Measurements from ENCODE around the gene IL3. TPM values are rescaled to one million over a fixed set of nuclear protein-coding genes. Genes with fewer than 3 reads are reported as not detected.
A peak's percentile ranks its signal among the peaks of the same experiment; 100 is the strongest.

The IL3 gene
- total RNA-seq, 2 experiments from 2014 or later = 0.47 to 1.5 TPM

DNA sequence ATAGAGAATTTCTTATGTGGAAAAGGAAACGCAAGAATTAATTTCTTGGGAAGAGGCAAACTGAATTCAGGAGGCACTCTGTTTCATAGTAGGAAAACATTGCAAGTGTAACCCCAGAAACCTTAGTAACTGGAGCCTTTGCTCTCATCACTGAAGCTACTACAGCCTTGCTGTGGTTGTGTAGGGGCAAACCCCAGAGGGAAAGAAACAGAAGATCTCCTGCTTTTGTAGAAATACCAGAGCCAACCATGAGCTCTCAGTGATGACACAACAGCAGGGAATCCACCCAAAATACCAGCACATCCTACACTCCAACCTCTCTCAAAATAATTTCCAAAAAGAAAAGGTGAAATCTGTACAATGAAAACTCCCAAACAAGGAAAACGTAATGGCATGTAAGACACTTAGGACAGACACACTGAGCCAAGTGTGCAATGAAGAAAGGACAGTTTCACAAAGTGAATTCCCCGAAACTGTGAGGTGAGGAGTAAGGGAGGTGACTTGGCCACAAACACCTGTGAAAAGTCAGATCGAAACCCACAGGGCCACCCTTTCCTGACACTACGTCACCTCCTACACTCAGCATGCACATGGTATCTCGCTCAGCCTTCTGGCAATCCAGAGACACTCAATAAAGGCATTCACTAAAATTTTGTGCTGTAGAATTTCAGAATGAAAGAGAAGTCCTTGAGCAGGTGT is 40.4 kb upstream of the IL3 start:
- peaks cover 54% of the 10 kb centered on the region for H3K27me3 Mint-ChIP-seq
- peak overlapping the region; percentile 91 for H3K27ac Mint-ChIP-seq
- peak; percentile 94 for ATAC-seq
- H3K4me3 Mint-ChIP-seq = peak overlapping the region; percentile 55
- peak; percentile 95 for DNase-seq
- H3K4me1 Mint-ChIP-seq = peaks cover 48% of the 10 kb centered on the region
- CTCF ChIA-PET = interaction anchor here (1.0 to 4.0 kb wide), 7 partner anchors 8 to 491 kb away, joined by 3 to 29 read pairs (median 4); no protein-coding TSS in a partner anchor
- H3K36me3 Mint-ChIP-seq = no peaks in the 10 kb centered on the region
- no peaks in the 10 kb centered on the region for H3K9me3 Mint-ChIP-seq (ENCODE audit: low read depth)

DNA sequence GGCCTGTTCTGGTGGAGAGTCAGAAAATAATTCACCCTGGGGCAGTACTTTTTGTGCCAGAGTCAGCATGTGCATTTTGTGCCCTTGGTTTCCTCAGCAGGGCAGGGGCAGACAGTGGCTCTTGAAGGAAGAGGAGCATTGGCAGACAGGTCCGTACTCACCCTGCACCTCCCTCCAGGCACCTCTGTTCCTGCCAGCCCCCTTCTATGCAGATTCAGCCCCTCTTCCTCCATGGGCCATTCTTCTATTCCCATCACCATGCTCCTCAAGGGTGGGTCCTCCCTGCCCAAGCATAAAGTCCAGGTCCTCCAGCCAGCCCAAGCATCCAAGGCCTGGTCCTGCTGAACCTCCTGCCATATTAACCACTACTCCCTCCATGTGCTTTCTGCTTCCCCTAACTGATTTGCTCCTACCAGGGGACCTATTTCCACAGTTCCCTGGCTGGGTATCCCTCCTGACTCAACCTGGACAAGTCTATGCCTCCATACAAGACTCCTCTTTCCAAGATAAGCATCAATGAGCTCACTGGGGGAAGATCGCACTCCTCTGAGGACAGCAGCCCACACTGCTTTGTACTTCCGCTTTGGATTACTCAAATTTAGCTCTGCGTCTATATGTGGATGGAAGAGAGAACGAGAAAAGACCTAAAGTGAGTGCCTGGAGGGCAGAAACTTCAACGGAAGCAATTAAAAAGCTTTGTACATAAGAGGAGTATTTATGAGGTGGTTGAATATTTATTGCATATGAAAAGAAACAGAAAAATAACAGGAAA is 39.7 kb upstream of the IL3 start:
- CTCF ChIA-PET = interaction anchor here (1.2 to 4.0 kb wide), 2 partner anchors 12 to 44 kb away, joined by 3 to 29 read pairs; no protein-coding TSS in a partner anchor

DNA sequence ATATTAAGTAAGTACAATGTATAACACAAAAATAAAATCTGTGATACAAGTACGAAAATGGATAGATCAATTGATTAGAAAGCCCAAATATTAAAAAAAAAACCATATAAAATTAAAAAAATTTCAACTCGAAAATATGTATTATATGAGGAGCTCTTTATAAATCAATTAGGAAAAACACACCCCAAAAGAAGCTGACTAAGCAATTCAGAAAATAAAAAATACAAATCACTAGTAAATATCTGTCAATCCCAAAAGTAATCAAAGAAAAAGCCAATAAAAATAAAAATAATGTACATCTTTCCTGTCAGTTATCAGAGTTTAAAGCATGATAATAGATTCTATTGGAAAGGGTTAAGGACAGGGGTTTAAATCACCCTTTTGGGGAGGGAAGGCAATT is 38.8 kb upstream of the IL3 start:
- DNase-seq (no peak), ATAC-seq (no peak)
- peaks cover 40% of the 10 kb centered on the region for H3K4me1 Mint-ChIP-seq
- no peak overlapping the region for H3K4me3 Mint-ChIP-seq
- CTCF ChIA-PET = interaction anchor here (1.2 to 4.0 kb wide), 2 partner anchors 13 to 44 kb away, joined by 3 to 29 read pairs; no protein-coding TSS in a partner anchor
- H3K27me3 Mint-ChIP-seq = peaks cover 38% of the 10 kb centered on the region
- H3K27ac Mint-ChIP-seq = no peak overlapping the region
- no peaks in the 10 kb centered on the region for H3K36me3 Mint-ChIP-seq
- H3K9me3 Mint-ChIP-seq (ENCODE audit: low read depth) = no peaks in the 10 kb centered on the region

More for the DNA sequence above, 39.7 kb upstream of the IL3 start:
- no peak overlapping the region for H3K4me3 Mint-ChIP-seq
- H3K27ac Mint-ChIP-seq = peak overlapping the region; percentile 91
- DNase-seq (no peak), ATAC-seq (peak; percentile 55)
- peaks cover 48% of the 10 kb centered on the region for H3K4me1 Mint-ChIP-seq
- peaks cover 47% of the 10 kb centered on the region for H3K27me3 Mint-ChIP-seq
- H3K36me3 Mint-ChIP-seq = no peaks in the 10 kb centered on the region
- H3K9me3 Mint-ChIP-seq (ENCODE audit: low read depth) = no peaks in the 10 kb centered on the region

DNA sequence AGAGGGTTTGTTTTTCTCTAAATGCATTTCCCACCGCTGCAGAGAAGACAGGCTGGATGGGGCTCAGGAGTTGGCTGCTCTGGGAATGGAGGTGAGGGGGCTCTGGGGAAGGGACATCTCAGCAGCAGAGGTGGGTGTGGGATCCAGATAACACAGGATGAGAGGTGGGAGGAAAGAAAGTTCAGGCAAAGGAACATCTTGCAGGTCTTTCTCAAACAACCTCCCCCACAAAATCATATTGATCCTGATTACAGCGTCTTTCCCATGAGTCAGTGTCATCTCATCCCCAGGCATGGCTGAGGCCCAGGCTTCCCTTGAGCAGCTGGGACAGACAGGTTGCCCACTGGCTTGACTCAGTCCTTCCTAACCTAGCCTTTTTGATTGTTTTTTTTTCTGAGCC is 37.7 kb upstream of the IL3 start:
- no peak for ATAC-seq
- Mint-ChIP-seq H3K4me3 (no peak overlapping the region), H3K9me3 (ENCODE audit: low read depth) (no peaks in the 10 kb centered on the region), H3K27me3 (peaks cover 27% of the 10 kb centered on the region), H3K36me3 (no peaks in the 10 kb centered on the region), H3K27ac (no peak overlapping the region), H3K4me1 (peaks cover 33% of the 10 kb centered on the region)
- DNase-seq = no peak
- CTCF ChIA-PET = interaction anchor here (3.3 to 4.0 kb wide), 2 partner anchors 14 to 40 kb away, joined by 12 to 29 read pairs; no protein-coding TSS in a partner anchor

DNA sequence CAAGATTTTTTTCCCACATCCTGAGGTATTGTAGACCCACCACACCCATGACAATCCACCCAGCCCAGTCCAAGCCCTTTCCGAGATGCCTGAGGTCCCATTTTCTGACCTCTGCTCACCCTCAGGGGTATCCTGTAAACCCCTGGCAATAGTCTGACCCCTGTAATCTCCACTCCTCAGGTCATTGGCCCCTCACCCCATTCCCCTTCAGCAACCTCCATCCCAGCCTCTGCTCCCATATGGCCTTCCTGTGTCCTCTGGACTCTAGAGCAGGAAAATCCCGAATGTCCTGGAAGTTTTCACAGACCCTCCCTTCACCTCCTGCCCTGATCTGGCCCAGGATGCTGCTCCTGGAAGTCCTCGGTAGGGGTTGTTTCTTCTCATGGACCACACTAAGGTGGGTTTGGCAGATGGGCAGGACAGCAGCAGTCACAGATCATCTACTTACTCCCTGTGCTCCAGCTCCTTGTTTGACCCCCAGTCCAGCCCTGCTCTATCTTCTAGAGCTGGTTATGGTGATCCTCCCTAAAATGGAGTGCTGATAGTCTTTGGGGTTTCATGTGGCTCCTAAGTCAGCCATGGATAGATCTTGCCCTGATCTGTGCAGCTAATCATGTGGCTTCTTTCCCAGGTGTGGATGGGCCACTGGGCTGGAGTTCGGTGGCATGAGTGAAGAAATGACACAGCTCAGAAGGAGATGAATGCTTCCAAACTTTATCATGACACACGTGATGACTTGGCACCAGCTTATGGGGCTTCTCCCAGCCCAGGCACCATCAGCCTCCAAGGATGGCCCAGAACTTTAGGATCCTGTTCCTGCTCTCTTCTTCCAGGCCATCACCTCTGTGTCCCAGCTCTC is 37.0 kb upstream of the IL3 start:
- CTCF ChIA-PET = interaction anchor here (0.6 to 3.3 kb wide), 4 partner anchors 15 to 358 kb away, joined by 3 to 12 read pairs (median 4); no protein-coding TSS in a partner anchor
- ATAC-seq (no peak), DNase-seq (no peak)
- Mint-ChIP-seq H3K9me3 (ENCODE audit: low read depth) (no peaks in the 10 kb centered on the region), H3K4me3 (no peak overlapping the region), H3K36me3 (no peaks in the 10 kb centered on the region), H3K4me1 (peaks cover 31% of the 10 kb centered on the region), H3K27me3 (peaks cover 21% of the 10 kb centered on the region), H3K27ac (no peak overlapping the region)

DNA sequence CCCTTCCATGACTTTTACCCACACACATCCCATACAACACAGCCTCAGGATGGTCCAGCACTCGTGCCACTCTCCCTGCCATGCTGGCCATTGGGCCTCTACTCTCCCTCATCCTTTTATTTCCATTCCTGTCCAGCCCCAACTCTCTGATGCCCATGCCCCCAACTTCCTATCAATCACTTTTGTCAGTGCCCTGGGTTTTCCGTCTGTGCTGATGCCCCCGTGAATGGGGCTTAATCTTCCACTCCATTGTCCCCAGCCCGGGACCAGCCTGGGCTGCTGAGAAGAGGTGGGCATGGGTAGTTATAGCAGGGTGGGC is 36.4 kb upstream of the IL3 start:
- H3K36me3 Mint-ChIP-seq = no peaks in the 10 kb centered on the region
- ATAC-seq (no peak), DNase-seq (no peak)
- peaks cover 17% of the 10 kb centered on the region for H3K27me3 Mint-ChIP-seq
- CTCF ChIA-PET = interaction anchor here (0.6 to 3.3 kb wide), 4 partner anchors 16 to 359 kb away, joined by 3 to 12 read pairs (median 4); no protein-coding TSS in a partner anchor
- H3K27ac Mint-ChIP-seq = no peak overlapping the region
- H3K4me1 Mint-ChIP-seq = peaks cover 27% of the 10 kb centered on the region
- H3K4me3 Mint-ChIP-seq = no peak overlapping the region
- H3K9me3 Mint-ChIP-seq (ENCODE audit: low read depth) = no peaks in the 10 kb centered on the region

DNA sequence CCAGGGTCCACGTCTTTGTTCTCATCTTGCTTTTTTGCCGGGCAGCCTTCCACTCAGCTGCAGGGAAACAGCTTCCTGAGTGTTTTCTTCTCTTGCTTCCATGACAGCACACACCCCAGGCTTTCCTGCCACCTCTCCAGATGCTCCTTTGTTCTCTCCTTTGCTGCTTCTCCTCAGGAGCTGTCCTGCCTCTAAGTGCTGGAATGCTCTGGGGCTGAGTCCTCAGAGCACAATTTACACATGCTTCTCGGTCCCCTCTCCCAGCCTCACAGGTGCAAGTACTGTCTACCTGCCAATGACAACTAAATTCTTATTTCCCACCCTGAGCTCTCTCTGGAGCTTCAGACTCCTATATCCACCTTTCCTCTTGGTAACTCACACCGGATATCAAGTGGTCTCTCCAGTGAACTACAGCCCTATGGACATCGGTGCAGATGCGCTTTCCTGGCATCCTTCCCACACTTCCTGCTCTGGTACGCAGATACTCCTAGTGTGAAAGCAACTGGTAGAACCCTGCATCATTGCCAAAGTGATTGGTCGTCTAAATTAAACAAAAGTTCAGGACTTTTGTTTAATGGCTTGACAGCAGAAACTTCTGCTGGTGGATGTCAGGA is 35.6 kb upstream of the IL3 start:
- Mint-ChIP-seq H3K36me3 (peaks cover 2% of the 10 kb centered on the region), H3K27ac (no peak overlapping the region), H3K9me3 (ENCODE audit: low read depth) (no peaks in the 10 kb centered on the region), H3K4me1 (peaks cover 21% of the 10 kb centered on the region), H3K27me3 (peaks cover 21% of the 10 kb centered on the region), H3K4me3 (no peak overlapping the region)
- peak; percentile 40 for DNase-seq
- CTCF ChIA-PET = interaction anchor here (1.4 to 3.3 kb wide), 2 partner anchors 34 to 38 kb away, joined by 4 to 12 read pairs; no protein-coding TSS in a partner anchor
- ATAC-seq = no peak

DNA sequence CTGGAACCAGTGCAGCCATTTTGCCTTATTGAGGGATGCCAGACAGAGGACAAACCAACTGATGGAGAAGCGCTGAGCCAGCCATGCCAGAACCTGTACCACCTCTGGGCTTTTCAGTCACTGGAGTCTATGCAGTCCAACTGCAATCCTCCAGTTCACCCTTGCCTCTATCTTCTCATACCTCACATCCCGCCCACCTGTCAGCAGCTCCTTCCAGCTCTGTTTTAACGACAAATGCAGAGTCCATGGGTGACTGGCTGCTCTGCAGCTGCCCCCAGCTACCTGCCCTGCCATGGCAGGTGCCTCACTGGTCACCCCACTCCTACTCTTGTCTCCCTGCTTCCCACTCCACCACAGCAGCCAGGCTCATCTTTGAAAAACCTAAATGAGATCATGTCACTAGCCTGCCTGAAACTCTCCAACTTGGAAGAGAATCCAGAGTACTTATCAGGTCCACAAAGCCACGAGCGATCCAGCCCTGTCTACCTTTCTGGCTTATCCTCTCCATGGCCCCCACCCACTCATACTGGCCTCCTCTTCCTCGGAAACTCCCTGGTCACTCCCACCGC is 35.0 kb upstream of the IL3 start:
- DNase-seq (no peak), ATAC-seq (no peak)
- CTCF ChIA-PET = interaction anchor here (3.3 kb wide), 1 partner anchor 38 kb away, joined by 12 read pairs; no protein-coding TSS in a partner anchor
- Mint-ChIP-seq H3K4me3 (no peak overlapping the region), H3K27ac (no peak overlapping the region), H3K4me1 (peaks cover 15% of the 10 kb centered on the region), H3K27me3 (peaks cover 26% of the 10 kb centered on the region), H3K9me3 (ENCODE audit: low read depth) (no peaks in the 10 kb centered on the region), H3K36me3 (peaks cover 6% of the 10 kb centered on the region)

DNA sequence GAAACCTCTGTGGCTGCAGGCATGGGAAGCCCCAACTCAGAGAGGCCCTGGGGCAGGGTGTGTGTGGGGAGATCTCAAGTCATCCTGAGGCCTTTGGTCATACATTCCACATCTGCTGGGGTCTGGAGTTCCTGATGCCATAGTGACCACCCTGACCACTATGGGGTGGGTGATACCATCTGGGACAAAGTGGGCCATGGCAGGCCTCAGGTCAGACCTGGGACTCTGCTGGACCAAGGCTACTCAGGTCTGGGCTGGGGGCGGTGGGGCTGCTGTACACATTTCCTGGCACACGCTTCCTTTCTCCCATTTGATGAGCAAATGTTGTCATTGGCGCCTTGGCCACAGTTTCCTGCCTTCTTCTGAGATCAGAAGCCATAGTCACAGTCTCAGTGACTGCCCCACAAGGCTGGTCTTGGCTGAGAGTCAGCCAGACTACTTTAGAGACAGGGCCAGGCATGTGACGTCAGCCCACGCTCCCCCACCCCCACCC is 33.9 kb upstream of the IL3 start:
- Mint-ChIP-seq H3K27me3 (peaks cover 24% of the 10 kb centered on the region), H3K36me3 (peaks cover 8% of the 10 kb centered on the region), H3K27ac (peak overlapping the region; percentile 77), H3K9me3 (ENCODE audit: low read depth) (peaks cover 2% of the 10 kb centered on the region), H3K4me3 (no peak overlapping the region), H3K4me1 (peaks cover 7% of the 10 kb centered on the region)
- DNase-seq (peak; percentile 86), ATAC-seq (peak; percentile 90)
- CTCF ChIA-PET = interaction anchor here (1.1 to 1.3 kb wide), 2 partner anchors 27 to 437 kb away, joined by 3 to 5 read pairs; no protein-coding TSS in a partner anchor

DNA sequence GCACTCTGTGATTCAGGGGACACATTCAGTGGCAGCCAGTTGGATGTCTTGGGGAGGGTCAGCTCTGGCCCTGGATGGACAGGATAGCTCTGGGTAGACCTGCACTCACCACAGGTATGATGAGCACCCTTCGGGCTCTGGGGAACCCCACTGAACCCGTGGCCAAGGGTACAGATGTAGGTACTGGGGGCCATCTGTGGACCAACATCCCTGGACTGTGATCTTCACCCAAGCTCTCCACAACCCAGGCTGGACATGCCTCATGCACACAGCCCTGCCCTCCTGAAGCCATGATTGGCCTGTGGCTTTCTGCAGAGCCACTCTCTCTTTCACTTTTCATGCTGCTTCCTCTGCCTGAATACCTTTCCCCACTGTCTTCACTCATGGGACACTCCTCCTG is 33.4 kb upstream of the IL3 start:
- Mint-ChIP-seq H3K36me3 (peaks cover 8% of the 10 kb centered on the region), H3K27me3 (peaks cover 24% of the 10 kb centered on the region), H3K4me3 (no peak overlapping the region), H3K9me3 (ENCODE audit: low read depth) (peaks cover 3% of the 10 kb centered on the region), H3K27ac (peak overlapping the region; percentile 77), H3K4me1 (peaks cover 7% of the 10 kb centered on the region)
- ATAC-seq (peak; percentile 38), DNase-seq (peak; percentile 43)
- CTCF ChIA-PET = interaction anchor here (1.1 to 1.3 kb wide), 2 partner anchors 26 to 438 kb away, joined by 3 to 5 read pairs; no protein-coding TSS in a partner anchor

DNA sequence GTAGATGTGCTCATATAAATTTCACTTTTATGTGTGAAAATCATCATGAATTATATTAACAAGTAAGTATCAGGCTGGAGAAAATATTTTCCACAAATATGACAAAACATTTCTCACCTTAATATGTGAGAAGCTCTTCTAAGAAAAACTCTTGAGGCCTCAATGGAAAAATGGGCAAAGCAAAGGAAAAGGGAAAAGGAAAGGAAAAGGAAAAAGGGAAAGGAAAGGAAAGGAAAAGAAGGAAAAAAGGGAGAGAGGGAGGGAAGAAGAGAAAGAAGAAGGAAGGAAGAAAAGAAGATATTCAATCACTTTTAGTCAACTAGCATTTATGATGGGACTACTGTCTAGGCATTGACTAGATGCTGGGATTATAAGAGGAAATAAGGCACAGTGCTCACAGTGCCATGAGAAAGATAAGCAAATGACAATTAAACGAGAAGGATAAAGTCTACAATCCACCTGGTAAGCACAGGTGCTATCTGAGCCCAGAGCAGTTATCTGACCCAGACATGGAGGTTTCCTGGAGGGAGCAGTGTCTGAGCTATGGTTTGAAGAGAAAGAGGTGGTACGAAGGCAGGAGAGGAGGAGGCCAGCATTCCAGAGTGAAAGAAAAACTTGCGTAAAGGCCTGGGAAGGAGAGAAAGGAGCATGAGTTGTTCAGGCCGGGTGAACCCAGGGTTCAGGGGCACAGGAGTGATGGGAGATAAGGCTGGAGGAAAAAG is 30.7 kb upstream of the IL3 start:
- Mint-ChIP-seq H3K27me3 (peaks cover 25% of the 10 kb centered on the region), H3K4me1 (peaks cover 7% of the 10 kb centered on the region), H3K36me3 (peaks cover 18% of the 10 kb centered on the region), H3K27ac (no peak overlapping the region), H3K4me3 (no peak overlapping the region), H3K9me3 (ENCODE audit: low read depth) (peaks cover 14% of the 10 kb centered on the region)
- DNase-seq (no peak), ATAC-seq (no peak)
- CTCF ChIA-PET = interaction anchor here (1.1 kb wide), 1 partner anchor 33 kb away, joined by 3 read pairs; no protein-coding TSS in a partner anchor

Measured in activated CD8-positive, alpha-beta memory T cell treated with anti-CD3 and anti-CD28 coated beads, Interleukin-2, amount 10 ng/mL, durations not matched to agents 7 days and 5 days (primary cell).